Endodermal cell (in vitro differentiated cells): Measurements from ENCODE around the gene RAPGEF1. TPM values are rescaled to one million over a fixed set of nuclear protein-coding genes. Genes with fewer than 3 reads are reported as not detected.
A peak's percentile ranks its signal among the peaks of the same experiment; 100 is the strongest.

Experiments
- DNase-seq: peaks from one replicate; pipeline ENCODE4 v3.0.0-alpha.2; 2017
- H3K27ac ChIP-seq: 2 replicates; pipeline ENCODE4 v1.5.1; 2013; ENCODE audit warnings: mild to moderate bottlenecking, low read depth, low read length, moderate library complexity
- H3K27me3 ChIP-seq: 2 replicates; pipeline ENCODE4 v1.6.1; 2013; ENCODE audit warnings: mild to moderate bottlenecking, low read length, moderate library complexity; ENCODE audit not compliant: insufficient read depth, control insufficient read depth, poor library complexity, severe bottlenecking
- H3K36me3 ChIP-seq: 2 replicates; pipeline ENCODE4 v1.7.0; 2013; ENCODE audit warnings: mild to moderate bottlenecking, low read length, moderate library complexity; ENCODE audit not compliant: control insufficient read depth, insufficient read depth
- H3K4me1 ChIP-seq: one replicate; pipeline ENCODE4 v1.7.0; 2013; ENCODE audit warnings: low read length; ENCODE audit not compliant: control insufficient read depth, insufficient read depth
- H3K4me3 ChIP-seq: 2 replicates; pipeline ENCODE4 v1.5.1; 2013; ENCODE audit warnings: mild to moderate bottlenecking, low read length, moderate library complexity
- H3K9ac ChIP-seq: 2 replicates; pipeline ENCODE4 v1.6.1; 2013; ENCODE audit warnings: mild to moderate bottlenecking, low read length, moderate library complexity; ENCODE audit not compliant: poor library complexity, severe bottlenecking; ENCODE audit errors: extremely low read depth
- H3K9me3 ChIP-seq: 2 replicates; pipeline ENCODE4 v1.6.1; 2013; ENCODE audit warnings: mild to moderate bottlenecking, low read length, moderate library complexity; ENCODE audit not compliant: control insufficient read depth
- H3K27ac Mint-ChIP-seq: 2 replicates; pipeline ENCODE4 v1.8.0; 2020; ENCODE audit warnings: mixed read lengths
- H3K27me3 Mint-ChIP-seq: 2 replicates; pipeline ENCODE4 v1.8.0; 2021; ENCODE audit warnings: mild to moderate bottlenecking, mixed read lengths; ENCODE audit not compliant: insufficient read depth
- H3K36me3 Mint-ChIP-seq: 2 replicates; pipeline ENCODE4 v1.8.0; 2020; ENCODE audit warnings: low read depth, mixed read lengths
- H3K4me1 Mint-ChIP-seq: 2 replicates; pipeline ENCODE4 v1.8.0; 2020; ENCODE audit warnings: mixed read lengths
- H3K4me3 Mint-ChIP-seq: 2 replicates; pipeline ENCODE4 v1.8.0; 2020; ENCODE audit warnings: mild to moderate bottlenecking, moderate library complexity, mixed read lengths
- H3K9me3 Mint-ChIP-seq: 2 replicates; pipeline ENCODE4 v1.8.0; 2020; ENCODE audit warnings: mild to moderate bottlenecking, mixed read lengths
- WGBS, 2 experiments: methylation state at CpG; one replicate each; pipeline versions ENCODE4 v1.1.5 to v1.1.7; 2013; ENCODE audit warnings: missing lambda C conversion rate in 2 of 2, mixed read lengths in 1 of 2; ENCODE audit not compliant: insufficient coverage in 1 of 2, insufficient read length in 1 of 2; 5-methylcytosine and 5-hydroxymethylcytosine counted together
- total RNA-seq, 2 donors: library from RNA; stranded (reverse); fragmentation: NEBNext Ultra II Directional in 1 of 2; extraction: Animal tissue kit (Norgen Biotek cat#: 25700) in 1 of 2; gene quantifications; 2 replicates in 1 of 2; 3 replicates in 1 of 2; pipeline ENCODE4 v1.2.1, GENCODE V29; 2021
- TF ChIP-seq, protein P1 (sequence below): fragments of 200-600 bp; sonication (generic); conservative IDR thresholded peaks from 2 replicates; pipeline ENCODE4 v1.5.0; 2021; ENCODE audit warnings: antibody characterized with exemption, mild to moderate bottlenecking

Gene RAPGEF1
- total RNA-seq, 2 donors from 2014 or later, result 63.4 to 85.5 TPM

DNA sequence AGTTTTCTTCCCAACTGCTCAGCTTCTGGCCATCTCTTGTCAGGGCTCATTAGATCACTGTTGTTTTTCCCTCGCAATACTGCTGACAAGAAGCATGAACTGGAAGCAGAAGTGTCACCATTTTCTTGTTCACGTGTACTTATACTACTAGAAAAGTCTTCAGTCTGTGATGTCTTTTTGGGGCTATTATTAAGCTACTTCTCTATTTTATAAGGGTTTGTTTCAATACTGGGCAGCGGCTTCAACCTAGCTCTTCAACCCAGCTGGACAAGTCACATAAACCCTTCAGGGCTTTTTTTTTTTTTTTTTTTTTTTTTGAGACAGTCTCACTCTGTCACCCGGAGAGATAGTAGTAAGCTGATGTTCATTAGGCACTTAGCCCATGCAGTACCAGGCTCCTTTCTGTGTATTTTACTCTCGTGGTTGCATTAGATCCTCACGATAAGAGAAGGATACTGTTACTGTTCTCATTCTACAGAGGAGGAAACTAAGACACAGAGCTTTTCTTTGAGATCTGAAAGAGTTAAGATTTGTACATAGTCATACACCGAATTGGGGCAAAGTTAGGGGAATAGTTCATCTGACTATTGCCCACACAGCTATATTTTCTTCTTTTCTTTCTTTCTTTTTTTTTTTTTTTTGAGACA, 20.5 kb downstream of the RAPGEF1 start:
- H3K36me3 Mint-ChIP-seq, result peaks cover 37% of the 10 kb centered on the region
- H3K9me3 ChIP-seq, result no peaks in the 10 kb centered on the region
- peaks cover 5% of the 10 kb centered on the region for H3K4me1 Mint-ChIP-seq
- WGBS, 2 experiments, result 95 to 100% methylated on average over 4 to 6 of the region's 7 CpGs
- H3K27me3 ChIP-seq, result no peaks in the 10 kb centered on the region
- H3K9ac ChIP-seq, result no peak overlapping the region
- no peak overlapping the region for H3K27ac Mint-ChIP-seq
- H3K36me3 ChIP-seq, result peaks cover 7% of the 10 kb centered on the region
- no peak overlapping the region for H3K4me3 Mint-ChIP-seq
- H3K4me1 ChIP-seq, result no peaks in the 10 kb centered on the region
- H3K27me3 Mint-ChIP-seq, result no peaks in the 10 kb centered on the region
- H3K4me3 ChIP-seq, result no peak overlapping the region
- no peak overlapping the region for H3K27ac ChIP-seq
- no peaks in the 10 kb centered on the region for H3K9me3 Mint-ChIP-seq
- no peak for DNase-seq
- TF ChIP-seq, protein P1, sequence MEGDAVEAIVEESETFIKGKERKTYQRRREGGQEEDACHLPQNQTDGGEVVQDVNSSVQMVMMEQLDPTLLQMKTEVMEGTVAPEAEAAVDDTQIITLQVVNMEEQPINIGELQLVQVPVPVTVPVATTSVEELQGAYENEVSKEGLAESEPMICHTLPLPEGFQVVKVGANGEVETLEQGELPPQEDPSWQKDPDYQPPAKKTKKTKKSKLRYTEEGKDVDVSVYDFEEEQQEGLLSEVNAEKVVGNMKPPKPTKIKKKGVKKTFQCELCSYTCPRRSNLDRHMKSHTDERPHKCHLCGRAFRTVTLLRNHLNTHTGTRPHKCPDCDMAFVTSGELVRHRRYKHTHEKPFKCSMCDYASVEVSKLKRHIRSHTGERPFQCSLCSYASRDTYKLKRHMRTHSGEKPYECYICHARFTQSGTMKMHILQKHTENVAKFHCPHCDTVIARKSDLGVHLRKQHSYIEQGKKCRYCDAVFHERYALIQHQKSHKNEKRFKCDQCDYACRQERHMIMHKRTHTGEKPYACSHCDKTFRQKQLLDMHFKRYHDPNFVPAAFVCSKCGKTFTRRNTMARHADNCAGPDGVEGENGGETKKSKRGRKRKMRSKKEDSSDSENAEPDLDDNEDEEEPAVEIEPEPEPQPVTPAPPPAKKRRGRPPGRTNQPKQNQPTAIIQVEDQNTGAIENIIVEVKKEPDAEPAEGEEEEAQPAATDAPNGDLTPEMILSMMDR, result no peak

DNA sequence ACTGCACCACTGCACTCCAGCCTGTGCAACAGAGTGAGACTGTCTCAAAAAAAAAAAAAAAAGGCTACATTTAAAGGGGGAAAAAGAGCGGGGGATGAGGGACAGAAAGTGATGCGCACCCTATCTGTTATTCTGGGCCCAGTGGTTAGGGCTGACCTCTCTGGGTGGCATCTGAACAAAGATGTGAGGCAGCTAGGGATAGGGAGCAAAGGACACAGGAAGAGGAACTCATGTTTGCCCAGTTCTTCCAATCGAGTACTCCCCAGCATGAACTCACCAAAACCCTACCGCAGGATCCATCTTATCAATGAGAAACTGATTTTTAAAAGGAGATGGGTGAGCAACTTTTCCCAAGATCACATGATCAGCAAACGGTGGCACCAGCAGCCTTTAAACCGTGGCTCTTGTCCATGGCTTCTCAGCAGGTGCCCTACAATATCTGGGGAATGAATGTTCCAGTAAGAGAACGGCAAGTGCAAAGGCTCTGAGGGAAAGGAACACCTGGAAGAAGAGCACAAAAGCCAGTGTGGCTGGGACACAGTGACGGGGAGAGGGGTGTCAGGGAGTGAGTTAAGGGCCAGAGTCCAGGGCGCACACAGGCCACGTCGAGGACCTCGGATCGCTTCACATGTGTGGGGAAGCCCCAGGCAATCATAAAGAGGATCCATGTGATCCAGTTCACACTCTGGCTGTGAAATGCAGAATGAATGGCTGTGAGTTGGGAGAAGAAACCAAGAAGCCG, 22.0 kb downstream of the RAPGEF1 start:
- Mint-ChIP-seq H3K27ac (peak overlapping the region; percentile 66), H3K36me3 (peaks cover 33% of the 10 kb centered on the region), H3K4me1 (peaks cover 11% of the 10 kb centered on the region), H3K27me3 (no peaks in the 10 kb centered on the region), H3K9me3 (no peaks in the 10 kb centered on the region), H3K4me3 (no peak overlapping the region)
- TF ChIP-seq, protein P1, result no peak
- DNase-seq, result no peak
- WGBS, 2 experiments, result 89 to 94% methylated on average over 9 to 14 of the region's 14 CpGs
- no peak overlapping the region for H3K4me3 ChIP-seq
- H3K9me3 ChIP-seq, result no peaks in the 10 kb centered on the region
- H3K27ac ChIP-seq, result no peak overlapping the region
- H3K27me3 ChIP-seq, result no peaks in the 10 kb centered on the region
- H3K4me1 ChIP-seq, result no peaks in the 10 kb centered on the region
- H3K9ac ChIP-seq, result no peak overlapping the region
- peaks cover 7% of the 10 kb centered on the region for H3K36me3 ChIP-seq

DNA sequence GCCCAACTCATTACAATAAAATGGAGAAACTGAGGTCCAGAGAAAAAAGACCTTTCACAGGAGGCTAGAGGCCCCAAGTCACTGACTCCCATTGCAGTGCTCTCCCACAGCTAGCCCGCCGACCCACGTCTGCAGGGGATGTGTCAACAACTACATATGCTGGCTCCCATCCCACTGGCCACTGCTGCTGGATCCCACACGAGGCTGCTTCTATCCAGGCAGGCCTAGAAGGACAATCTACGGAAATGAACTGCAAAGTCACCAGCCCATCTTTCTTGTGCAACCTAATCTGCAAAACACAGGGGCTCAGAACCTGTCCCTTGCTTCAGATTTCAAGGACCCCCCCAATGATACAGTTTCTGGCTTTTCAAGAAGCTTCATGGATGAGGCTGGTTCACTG, 24.0 kb downstream of the RAPGEF1 start:
- WGBS, 2 experiments, result 94 to 98% methylated on average over 5 of the region's 5 CpGs
- no peak overlapping the region for H3K27ac ChIP-seq
- H3K9me3 Mint-ChIP-seq, result no peaks in the 10 kb centered on the region
- DNase-seq, result no peak
- no peak overlapping the region for H3K9ac ChIP-seq
- H3K36me3 Mint-ChIP-seq, result peaks cover 29% of the 10 kb centered on the region
- no peaks in the 10 kb centered on the region for H3K27me3 ChIP-seq
- H3K27ac Mint-ChIP-seq, result peak overlapping the region; percentile 41
- TF ChIP-seq, protein P1, result no peak
- H3K4me1 Mint-ChIP-seq, result peaks cover 23% of the 10 kb centered on the region
- H3K36me3 ChIP-seq, result peaks cover 3% of the 10 kb centered on the region
- H3K9me3 ChIP-seq, result no peaks in the 10 kb centered on the region
- H3K27me3 Mint-ChIP-seq, result no peaks in the 10 kb centered on the region
- H3K4me3 ChIP-seq, result no peak overlapping the region
- H3K4me1 ChIP-seq, result peaks cover 8% of the 10 kb centered on the region
- H3K4me3 Mint-ChIP-seq, result no peak overlapping the region
